HS-27A (cell line): Measurements from ENCODE around the gene PSAT1.
"Not testable (repeated sequence)": the region's sequence is repeated elsewhere in the genome, so short reads cannot be mapped to it uniquely, and the experiment has no call there.

Source experiments
- DNase-seq: peaks from one replicate; pipeline ENCODE4 v3.0.0-alpha.2; 2012; ENCODE audit warnings: low read depth, missing footprints

Gene PSAT1

GRCh38 chr9:78296893-78297671 is at the start of gene PSAT1:
TSS of gene PSAT1 (plus strand) at chr9:78297125. CDS start at chr9:78297211, 86 bp downstream.
- DNase-seq: peak; percentile 94

GRCh38 chr9:78248635-78249034 is 48.3 kb upstream of the PSAT1 start:
- no peak for DNase-seq

GRCh38 chr9:78249542-78249941 is 47.4 kb upstream of the PSAT1 start:
- no peak for DNase-seq

- no peak for DNase-seq
Measured at GRCh38 chr9:78252616-78253015, 44.3 kb upstream of the PSAT1 start.

- no peak for DNase-seq
Measured at GRCh38 chr9:78253285-78253684, 43.6 kb upstream of the PSAT1 start.

- DNase-seq: no peak
Measured at GRCh38 chr9:78261403-78262001, 35.4 kb upstream of the PSAT1 start.

GRCh38 chr9:78262655-78263054 is 34.3 kb upstream of the PSAT1 start:
- DNase-seq: no peak

- DNase-seq: no peak
Measured at GRCh38 chr9:78267889-78268288, 29.0 kb upstream of the PSAT1 start.

GRCh38 chr9:78269784-78270183 is 27.1 kb upstream of the PSAT1 start:
- DNase-seq: no peak

GRCh38 chr9:78272307-78272706 is 24.6 kb upstream of the PSAT1 start:
- no peak for DNase-seq

- DNase-seq: no peak
Measured at GRCh38 chr9:78273761-78274160, 23.2 kb upstream of the PSAT1 start.

GRCh38 chr9:78278177-78278777 is 18.6 kb upstream of the PSAT1 start:
- no peak for DNase-seq

- DNase-seq: no peak
Measured at GRCh38 chr9:78278801-78279200, 18.1 kb upstream of the PSAT1 start.

- DNase-seq: no peak
Measured at GRCh38 chr9:78280982-78281668, 15.8 kb upstream of the PSAT1 start.

GRCh38 chr9:78284181-78284580 is 12.7 kb upstream of the PSAT1 start:
- not testable (repeated sequence) for DNase-seq

GRCh38 chr9:78286125-78286524 is 10.8 kb upstream of the PSAT1 start:
- no peak for DNase-seq

GRCh38 chr9:78286946-78287388 is 10.0 kb upstream of the PSAT1 start:
- no peak for DNase-seq

- DNase-seq: no peak
Measured at GRCh38 chr9:78288214-78288892, 8.6 kb upstream of the PSAT1 start.

GRCh38 chr9:78289474-78289873 is 7.5 kb upstream of the PSAT1 start:
- no peak for DNase-seq

- DNase-seq: no peak
Measured at GRCh38 chr9:78291240-78291925, 5.5 kb upstream of the PSAT1 start.

- no peak for DNase-seq
Measured at GRCh38 chr9:78292026-78292425, 4.9 kb upstream of the PSAT1 start.
